ENCODE data around the gene CLEC9A.
"Not testable (repeated sequence)": the region's sequence is repeated elsewhere in the genome, so short reads cannot be mapped to it uniquely, and the experiment has no call there.

CLEC9A gene

GRCh38 chr12:10030446-10030845, at the start of gene CLEC9A:
Gene CLEC9A (plus strand): TSS chr12:10030682. CDS start chr12:10052688, 22,006 bp downstream.
- peak; percentile 6 for DNase-seq (ENCODE audit: low read depth, low spot score)

DNA sequence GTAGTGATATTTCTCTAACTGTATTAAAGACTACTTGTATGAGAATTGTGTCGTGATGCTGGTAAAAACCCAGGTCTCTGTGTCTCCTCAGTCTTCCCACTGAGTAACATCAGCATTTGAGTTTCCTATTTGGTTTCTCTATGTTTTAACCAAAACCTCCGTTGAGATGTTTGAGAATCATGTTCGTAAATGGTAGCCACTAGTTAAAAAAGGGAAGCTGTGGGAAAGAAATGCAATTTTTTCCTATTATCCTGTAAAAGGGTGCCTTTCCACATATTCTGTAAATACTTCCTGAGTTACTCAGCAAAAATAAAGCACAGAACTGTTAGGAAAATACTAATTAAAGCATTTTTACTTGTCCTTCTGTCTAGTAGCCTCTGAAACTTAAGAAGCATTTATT, 38.6 kb upstream of the CLEC9A start:
- DNase-seq (ENCODE audit: low read depth, low spot score) = no peak

DNA sequence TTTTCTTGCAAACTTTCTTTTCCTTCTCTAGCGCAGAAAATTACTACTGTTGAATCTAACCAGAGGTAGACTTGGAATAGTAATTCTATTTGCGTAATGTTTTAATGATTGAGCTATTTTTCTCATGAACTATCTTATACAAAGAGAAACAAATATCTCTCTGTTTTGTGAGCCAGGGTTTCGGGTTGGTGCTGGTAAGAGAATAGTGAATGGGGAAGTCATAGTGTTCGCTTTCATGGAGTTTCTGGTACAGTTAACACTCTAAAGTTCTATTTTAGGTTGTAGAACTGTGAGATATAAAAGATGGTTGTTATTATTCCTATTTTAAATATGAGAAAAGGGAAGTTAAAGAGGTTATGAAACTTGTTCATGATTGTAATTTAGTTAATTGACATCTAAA, 38.2 kb upstream of the CLEC9A start:
- no peak for DNase-seq (ENCODE audit: low read depth, low spot score)

DNA sequence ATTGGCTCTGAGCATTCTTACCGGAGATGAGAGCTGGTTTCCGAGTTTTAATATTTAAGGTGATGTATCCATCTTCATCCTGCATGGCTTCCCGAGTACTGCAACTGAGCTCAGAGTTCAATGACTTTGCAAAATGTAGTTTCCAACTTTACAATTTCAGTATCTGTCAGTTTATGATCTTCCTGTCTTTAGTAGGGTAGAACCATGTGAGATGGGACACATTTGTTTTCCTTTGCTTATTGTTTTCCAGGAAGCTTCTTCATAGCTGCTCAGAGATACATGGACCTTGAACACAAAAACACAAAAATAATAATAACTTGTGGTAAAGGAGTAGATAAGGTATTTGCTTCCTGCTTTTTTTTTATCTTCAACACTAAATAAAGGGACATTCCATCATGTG, 31.5 kb upstream of the CLEC9A start, which contains the start of gene CLEC1B:
Gene CLEC1B, minus strand, starts transcription at position 106 of the 400 bp plus-strand sequence. Its CDS starts 21 bp downstream, at position 85.
- no peak for DNase-seq (ENCODE audit: low read depth, low spot score)

DNA sequence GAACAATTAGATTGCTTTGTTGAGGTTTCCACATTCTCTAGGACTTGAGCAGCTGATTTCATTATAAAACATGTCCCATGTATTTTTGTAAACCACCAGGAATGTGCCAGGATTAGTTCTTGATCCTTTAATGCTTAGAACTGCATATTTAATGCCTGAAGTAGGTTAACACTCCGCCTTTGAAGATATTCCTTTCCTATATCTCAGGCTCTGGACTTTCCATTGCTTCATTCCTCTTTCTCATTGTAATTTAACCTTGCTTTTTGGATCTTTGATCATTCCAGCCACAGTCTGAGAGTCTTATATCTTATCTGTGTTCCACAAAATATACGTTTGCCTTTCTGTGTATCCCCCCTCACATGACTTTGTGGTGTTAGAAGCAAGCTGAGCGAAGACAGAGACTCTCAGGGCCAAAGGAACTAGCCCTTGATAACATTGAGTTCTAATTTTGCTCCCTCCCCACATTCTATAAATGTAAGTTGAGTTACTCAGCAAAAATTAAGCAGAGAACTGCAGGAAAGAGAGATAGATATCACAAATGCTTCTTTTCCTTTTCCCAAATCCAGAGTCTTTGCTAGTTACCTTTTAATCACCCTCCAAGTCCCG, 29.2 kb upstream of the CLEC9A start:
- peak; percentile 11 for DNase-seq (ENCODE audit: low read depth, low spot score)

GRCh38 chr12:10012630-10013330, 17.7 kb upstream of the CLEC9A start:
- no peak for DNase-seq (ENCODE audit: low read depth, low spot score)

DNA sequence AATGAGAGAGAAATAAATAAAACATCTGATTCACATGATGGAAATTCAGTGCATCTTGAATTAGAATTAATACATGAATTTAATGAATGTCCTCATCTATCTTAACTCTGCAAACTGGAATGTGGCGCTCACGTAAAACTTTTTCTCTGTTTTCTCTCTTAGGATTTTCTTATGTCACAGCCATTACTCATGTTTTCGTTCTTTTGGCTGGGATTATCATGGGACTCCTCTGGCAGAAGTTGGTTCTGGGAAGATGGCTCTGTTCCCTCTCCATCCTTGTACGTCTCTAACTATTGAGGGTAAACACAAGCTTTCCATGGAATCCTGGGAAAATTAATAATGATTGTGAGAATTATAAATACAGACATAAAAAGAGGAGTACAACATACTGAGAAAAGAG, 15.0 kb upstream of the CLEC9A start:
- no peak for DNase-seq (ENCODE audit: low read depth, low spot score)

DNA sequence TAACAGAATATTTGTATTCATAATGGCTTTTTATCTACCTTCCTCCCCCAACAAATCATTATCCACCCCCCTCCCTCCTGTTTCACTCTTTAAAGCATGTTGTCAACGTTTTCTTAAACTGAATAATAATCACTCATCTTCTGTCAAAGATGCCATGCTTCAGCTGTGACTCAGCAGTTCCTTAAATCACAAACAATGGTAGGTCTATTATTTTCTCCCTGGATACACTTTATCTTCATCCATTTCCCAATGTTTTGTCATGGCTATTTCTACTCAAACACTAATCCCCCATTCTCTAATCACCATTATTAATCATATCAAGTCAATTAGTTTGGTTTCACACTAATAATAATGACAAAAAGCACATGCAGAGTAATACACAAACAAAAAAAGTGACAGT, 13.6 kb upstream of the CLEC9A start:
- no peak for DNase-seq (ENCODE audit: low read depth, low spot score)

DNA sequence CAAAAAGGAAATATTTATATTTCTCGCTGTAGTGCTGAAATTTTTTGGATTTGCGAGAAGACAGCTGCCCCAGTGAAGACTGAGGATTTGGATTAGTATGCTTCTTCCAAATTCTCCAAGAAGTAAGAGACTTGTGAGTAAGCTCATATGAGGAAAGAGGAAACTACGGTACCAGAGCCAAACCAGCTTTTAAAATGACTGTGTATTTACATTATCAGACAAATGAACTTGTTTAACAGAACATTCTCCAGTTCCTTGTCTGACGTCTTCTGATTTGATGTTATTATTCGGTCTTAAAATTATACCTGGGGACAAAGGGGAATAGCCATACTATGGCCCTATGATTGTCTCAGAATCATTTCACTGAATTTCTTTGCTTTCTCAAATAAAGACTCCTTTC, 12.1 kb upstream of the CLEC9A start:
- DNase-seq (ENCODE audit: low read depth, low spot score) = no peak

DNA sequence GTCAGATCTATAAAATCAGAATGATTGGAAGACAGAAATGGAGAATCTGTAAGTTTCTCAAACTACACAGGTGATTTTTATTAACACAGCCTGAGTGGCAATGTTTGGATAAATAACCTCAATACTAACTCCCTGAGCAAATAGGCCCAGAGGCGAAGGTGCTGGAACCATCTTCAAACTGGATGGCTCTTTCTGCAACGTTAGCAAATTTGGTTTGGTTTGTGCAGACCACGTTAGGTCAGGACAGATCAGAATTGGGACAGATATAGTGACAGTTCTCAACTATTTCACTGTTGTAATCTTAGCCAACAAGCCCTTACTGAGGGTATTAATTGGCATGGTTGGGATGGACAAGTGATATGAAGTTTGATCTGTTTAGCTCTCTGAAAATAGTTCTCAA, 9.1 kb upstream of the CLEC9A start:
- no peak for DNase-seq (ENCODE audit: low read depth, low spot score)

DNA sequence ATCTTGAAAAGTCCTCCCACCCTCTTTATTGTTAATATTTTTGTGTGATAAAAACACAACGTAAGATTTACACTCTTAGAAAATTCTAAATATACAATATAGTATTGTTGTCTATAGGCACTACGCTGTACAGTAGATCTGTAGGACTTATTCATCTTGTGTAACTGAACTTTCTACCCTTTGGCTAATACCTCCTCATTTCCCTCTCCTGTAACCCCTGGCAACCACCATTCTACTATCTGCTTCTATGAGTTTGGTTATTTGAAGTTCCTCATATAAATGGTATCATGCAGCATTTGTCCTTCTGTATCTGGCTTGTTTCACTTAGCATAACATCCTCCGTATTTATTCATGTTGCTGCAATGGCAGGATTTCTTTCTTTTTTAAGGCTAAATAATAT, 5.2 kb upstream of the CLEC9A start:
- DNase-seq (ENCODE audit: low read depth, low spot score) = no peak

- DNase-seq (ENCODE audit: low read depth, low spot score) = not testable (repeated sequence)
These were observed 3.8 kb upstream of the CLEC9A start for GRCh38 chr12:10026666-10027065.

- DNase-seq (ENCODE audit: low read depth, low spot score) = no peak
These were observed 3.2 kb upstream of the CLEC9A start for GRCh38 chr12:10027311-10027710.

- no peak for DNase-seq (ENCODE audit: low read depth, low spot score)
These were observed 2.8 kb upstream of the CLEC9A start for GRCh38 chr12:10027721-10028120.

- peak; percentile 12 for DNase-seq (ENCODE audit: low read depth, low spot score)
These were observed 839 bp downstream of the CLEC9A start for GRCh38 chr12:10031321-10031720.

- DNase-seq (ENCODE audit: low read depth, low spot score) = peak; percentile 15
These were observed 1.3 kb downstream of the CLEC9A start for GRCh38 chr12:10031771-10032175.

DNA sequence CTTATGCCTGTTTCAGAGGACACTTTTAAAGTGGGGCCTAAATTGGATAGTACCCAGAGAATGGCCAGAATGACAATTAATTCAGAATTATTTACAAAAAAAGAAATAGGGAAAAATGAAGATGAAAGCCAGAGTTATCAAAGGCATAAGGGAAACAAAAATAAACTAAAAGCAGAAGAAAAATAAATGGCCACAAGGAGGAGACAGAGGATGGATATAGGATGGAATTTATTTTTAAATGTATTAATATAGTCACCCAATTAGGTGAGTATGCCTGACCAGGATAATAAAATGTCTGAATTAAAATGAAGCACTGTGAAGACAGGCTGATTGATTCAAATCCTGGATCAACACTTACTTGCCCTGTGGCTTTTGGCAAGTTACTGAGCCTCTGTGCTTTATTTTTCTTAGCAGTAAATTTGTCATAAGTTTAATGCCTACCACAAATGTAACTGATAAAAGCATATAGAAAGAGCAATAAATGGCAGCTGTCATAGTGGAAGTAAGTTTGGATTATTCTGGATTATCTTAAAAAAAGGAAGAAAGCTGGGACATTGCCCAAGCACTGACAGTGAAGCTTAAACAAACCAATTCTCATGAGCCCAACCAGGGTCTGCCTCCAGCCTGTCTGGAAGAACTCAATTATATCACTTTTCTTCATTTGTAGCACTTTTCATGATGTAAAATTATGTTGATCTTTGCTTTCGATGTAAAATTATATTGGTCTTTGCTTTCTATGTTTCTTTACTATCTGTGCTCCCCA, 3.5 kb downstream of the CLEC9A start:
- no peak for DNase-seq (ENCODE audit: low read depth, low spot score)

DNA sequence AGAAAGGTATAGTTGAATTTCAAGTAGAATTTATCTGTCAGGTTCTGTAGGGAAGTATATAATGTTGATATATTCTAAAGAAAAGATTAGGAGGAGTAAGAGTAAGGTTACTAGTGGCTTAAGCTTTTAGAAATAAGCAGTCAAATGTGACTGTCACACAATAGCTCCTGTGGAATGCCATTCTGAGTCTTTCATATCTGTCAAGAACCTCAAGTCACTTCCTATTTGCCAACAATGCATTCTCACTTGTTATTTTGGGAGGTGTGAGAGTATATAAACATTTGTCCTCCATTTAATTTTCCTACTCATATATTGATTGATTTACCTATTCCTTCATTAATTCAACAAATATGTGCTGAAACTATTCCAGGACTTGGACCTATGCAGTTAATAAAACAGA, 11.7 kb downstream of the CLEC9A start:
- no peak for DNase-seq (ENCODE audit: low read depth, low spot score)

DNA sequence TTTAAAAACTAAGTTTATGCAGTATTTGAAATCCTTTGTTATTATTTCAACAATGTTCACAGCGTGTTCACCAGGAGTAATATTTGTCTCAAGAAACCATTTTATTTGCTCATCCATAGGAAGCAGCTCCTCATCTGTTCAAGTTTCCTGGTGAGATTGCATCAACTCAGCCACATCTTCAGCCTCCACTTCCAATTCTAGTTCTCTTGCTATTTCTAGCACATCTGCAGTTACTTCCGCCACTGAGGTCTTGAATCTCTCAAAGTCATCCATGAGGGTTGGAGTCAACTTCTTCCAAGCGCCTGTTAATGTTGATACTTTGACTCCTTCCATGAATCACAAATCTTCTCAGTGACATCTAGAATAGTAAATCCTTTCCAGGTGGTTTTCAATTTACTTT, 18.0 kb downstream of the CLEC9A start:
- no peak for DNase-seq (ENCODE audit: low read depth, low spot score)

DNA sequence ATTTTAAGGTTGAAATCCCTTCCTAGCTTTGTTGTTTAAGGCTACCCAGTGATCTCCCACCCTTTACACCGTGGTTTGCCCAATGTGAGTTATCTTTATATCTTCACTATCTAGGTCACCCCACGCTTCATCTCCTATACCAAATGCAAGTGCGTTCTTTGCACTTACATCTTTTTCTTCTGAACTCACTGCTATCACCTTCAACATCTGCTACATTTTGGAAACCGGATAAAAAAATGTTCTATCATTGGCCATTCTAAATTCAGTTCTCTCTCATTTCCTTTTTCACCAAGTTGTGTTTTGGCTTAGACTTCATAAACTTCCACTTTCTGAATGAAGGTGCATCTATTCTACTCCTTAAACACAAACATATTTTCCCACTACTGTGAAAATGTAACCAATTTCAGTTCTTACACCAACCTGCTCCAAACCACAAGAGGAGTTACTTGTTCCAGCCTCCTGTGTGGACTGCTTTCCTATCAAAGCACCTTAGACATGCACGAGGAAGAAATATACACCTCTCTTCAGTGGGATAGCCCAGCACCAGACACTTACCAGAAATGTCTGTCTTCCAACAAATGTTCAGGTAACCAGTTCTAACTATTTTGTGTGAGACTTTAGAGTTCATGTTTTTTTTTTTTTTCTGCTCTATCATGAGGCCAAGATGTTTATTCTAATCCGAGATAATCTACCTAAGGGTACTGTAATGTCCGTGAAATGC, 21.9 kb downstream of the CLEC9A start:
- no peak for DNase-seq (ENCODE audit: low read depth, low spot score)

GRCh38 chr12:10058387-10058786, 27.9 kb downstream of the CLEC9A start:
- no peak for DNase-seq (ENCODE audit: low read depth, low spot score)

DNA sequence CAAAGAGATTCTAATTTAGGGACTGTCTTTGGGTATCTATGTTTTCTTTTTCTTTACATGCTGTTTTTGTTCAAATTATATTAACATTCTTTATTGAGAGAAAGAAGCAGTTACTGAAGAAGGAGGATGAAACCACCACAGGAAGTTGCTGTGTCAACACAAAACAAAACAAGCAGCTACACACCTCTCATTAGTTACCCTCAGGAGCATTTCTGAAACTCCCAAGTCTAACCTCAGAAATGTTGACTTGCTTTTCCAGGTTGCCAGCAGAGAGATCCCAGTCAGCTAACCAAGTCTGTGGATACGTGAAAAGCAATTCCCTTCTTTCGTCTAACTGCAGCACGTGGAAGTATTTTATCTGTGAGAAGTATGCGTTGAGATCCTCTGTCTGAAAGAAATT, 34.8 kb downstream of the CLEC9A start:
- no peak for DNase-seq (ENCODE audit: low read depth, low spot score)

Measured in ELF-1 (cell line).